Head of caudate nucleus (tissue), 42 donors: ENCODE measurements around the gene OVAAL.
A peak's percentile ranks its signal among the peaks of the same experiment; 100 is the strongest.

Experiments used
- DNase-seq, 42 donors: peaks; one replicate each; pipeline versions ENCODE4 v3.0.0 to v3.0.0-alpha.2; 2020 to 2021; ENCODE audit warnings: mixed read lengths in 7 of 42
- intact Hi-C: fragments of 100-400 bp; cut with DNase I; formaldehyde crosslinking; loops from one replicate; pipeline ENCODE4 v1.15.0; 2022

Gene OVAAL

DNA sequence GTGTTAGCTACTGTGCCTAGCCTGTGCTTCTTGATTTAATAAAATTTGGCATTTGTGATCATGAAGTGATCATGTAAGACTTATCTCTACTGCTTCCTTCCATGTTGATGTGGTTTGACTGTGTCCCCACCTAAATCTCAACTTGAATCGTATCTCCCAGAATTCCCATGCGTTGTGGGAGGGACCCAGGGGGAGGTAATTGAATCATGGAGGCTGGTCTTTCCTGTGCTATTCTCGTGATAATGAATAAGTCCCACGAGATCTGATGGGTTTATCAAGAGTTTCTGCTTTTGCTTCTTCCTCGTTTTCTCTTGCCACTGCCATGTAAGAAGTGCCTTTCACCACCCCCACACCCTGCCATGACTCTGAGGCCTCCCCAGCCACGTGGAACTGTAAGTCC, at the start of gene OVAAL:
Gene OVAAL, plus strand, starts transcription at position 301 of the 400 bp plus-strand sequence.
- DNase-seq, result no peak
- intact Hi-C loops, result no loop called here

- intact Hi-C loops, result loop anchor here (10.0 kb wide), 1 partner anchor 124 kb away; the partner anchor contains the start of gene XPR1
- no peak for DNase-seq
Observed at GRCh38 chr1:180510882-180511281, 47.9 kb upstream of the OVAAL start.

DNA sequence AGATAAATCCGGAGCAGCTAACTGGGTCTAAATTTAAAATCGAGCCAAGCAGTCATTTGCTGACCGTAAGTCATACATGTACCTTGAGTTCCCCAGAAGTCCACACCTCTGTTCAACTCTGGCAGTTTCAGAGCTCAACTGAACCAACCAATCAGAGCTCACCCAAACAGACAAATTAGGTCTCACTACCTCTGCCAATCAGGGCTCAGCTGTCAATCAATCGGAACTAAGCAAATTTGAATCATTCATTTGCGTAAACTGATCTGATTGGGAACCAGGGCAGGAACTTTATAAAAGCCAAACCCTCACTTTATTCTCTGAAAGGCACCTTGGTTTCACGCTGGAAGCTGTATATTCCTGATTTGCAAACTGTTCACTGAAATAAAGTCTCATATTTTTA, 45.2 kb upstream of the OVAAL start:
- intact Hi-C loops, result loop anchor here (10.0 kb wide), 1 partner anchor 121 kb away; the partner anchor contains the start of gene XPR1
- DNase-seq, result no peak

GRCh38 chr1:180515364-180515763, 43.4 kb upstream of the OVAAL start:
- no peak for DNase-seq
- intact Hi-C loops, result loop anchor here (10.0 kb wide), 1 partner anchor 119 kb away; the partner anchor contains the start of gene XPR1

- intact Hi-C loops, result loop anchor here (10.0 kb wide), 1 partner anchor 119 kb away; the partner anchor contains the start of gene XPR1
- DNase-seq, result peak; percentile 31 to 91 (median 72)
Observed at GRCh38 chr1:180515857-180516388, 42.8 kb upstream of the OVAAL start.

DNA sequence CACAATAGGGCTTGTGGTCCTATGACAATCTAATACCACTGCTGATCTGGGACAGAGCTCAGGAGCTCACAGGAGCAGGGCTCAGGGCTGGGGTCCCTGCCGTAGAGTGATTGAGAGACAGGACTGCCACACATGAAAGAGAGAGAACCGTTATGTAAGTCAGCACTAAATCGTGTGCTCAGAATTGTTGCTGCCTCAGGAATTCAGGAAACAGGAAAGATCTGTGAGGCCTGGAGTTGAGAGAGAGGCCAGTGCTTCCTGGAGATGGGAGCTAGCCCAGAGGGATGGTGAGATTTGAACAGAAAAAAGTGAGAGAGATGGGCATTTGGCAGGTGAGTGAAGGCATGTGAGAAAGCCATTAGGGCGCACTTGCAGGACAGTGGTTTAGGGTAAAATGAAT, 38.9 kb upstream of the OVAAL start:
- intact Hi-C loops, result loop anchor here (10.0 kb wide), 1 partner anchor 115 kb away; the partner anchor contains the start of gene XPR1
- no peak for DNase-seq

GRCh38 chr1:180521474-180522212, 37.1 kb upstream of the OVAAL start:
- no peak for DNase-seq
- intact Hi-C loops, result no loop called here

GRCh38 chr1:180522213-180522515, 36.6 kb upstream of the OVAAL start:
- no peak for DNase-seq
- intact Hi-C loops, result no loop called here

DNA sequence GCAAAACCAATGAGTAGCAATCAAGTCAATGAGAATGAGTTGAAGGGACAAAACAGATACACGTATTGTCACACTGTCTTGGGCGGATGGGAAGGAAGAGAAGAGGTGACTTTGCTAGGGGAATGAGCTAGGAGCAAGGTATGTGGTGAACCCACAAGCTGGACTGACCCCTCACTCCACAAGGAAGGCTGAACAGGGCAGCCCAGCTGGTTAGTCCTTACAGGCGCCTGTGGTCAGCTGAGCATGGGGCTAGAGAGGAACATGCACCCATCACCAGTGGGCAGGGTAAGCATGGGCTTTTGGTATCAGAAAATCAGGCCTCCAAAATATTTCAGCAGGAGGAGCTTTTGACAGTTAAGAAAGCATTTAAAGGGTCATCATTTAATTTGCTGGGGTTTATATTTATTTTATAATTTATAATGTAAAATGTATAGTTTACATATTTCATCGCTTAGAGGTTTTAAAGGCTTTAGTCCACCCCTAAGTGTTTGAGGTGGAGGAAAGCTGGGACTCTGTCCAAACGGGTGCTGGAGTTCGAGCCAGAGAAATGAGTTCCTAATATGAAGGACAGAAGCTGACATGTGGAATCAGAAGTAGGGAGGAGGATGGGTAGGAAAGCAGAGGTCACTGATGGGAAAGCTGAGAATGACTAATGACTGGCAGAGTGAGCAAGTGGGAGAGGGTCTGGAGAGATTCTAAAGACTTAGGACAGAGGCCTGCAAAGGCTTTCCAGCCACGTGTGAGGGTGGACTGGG, 34.4 kb upstream of the OVAAL start:
- intact Hi-C loops, result no loop called here
- no peak for DNase-seq

DNA sequence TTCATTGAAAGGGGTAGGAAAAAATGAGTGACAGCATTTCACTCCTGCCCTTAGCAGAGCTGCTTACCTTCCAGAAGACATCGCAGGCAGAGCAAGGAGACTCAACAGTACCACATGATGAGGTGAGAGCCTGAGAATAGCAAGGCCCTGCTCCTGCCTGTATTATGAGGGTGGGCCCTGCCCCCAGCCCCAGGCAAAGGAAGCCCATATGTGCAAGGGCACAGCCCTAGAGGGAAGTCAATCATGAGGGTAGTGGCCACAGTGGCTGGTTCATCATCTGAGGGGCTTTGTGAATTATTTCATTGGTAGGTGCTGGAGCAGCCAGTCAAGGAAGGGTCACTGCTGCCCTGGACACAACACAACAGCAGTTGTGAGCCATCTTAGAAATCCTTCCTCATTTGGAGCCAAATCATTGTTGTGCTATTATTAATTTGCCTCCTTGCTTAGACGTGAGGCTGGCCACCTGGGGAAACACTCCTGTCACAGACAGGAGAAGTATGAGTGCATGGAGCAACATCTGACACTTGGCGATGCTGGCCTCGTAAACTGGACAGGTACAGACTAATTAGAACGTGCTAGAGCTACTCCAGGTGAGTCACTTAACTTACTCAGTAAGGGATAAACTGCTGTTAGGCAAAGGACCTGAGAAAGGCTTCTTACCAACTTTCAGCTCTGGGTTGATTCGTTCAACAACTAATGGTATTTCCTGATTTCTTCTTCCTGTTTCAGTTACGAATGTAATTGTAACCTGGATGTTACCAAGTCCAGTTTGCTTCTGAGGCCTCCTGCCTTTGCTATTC, 33.6 kb upstream of the OVAAL start:
- intact Hi-C loops, result no loop called here
- DNase-seq, result no peak

DNA sequence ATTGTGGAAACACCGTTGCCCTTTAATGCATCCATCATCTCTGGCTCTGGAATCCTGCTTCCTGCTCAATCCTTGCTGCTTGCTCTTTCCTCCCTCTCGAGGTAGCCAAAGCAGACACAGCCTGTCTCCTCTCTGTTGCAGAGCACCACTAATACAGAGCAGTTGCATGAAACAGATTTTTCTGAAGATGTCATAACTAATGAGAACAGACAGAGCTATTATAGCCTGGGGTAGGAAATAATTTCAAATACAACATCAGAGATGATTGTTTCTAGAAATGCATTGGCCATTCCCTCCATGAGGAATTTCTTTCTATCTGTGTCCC, 33.1 kb upstream of the OVAAL start:
- no peak for DNase-seq
- intact Hi-C loops, result no loop called here

DNA sequence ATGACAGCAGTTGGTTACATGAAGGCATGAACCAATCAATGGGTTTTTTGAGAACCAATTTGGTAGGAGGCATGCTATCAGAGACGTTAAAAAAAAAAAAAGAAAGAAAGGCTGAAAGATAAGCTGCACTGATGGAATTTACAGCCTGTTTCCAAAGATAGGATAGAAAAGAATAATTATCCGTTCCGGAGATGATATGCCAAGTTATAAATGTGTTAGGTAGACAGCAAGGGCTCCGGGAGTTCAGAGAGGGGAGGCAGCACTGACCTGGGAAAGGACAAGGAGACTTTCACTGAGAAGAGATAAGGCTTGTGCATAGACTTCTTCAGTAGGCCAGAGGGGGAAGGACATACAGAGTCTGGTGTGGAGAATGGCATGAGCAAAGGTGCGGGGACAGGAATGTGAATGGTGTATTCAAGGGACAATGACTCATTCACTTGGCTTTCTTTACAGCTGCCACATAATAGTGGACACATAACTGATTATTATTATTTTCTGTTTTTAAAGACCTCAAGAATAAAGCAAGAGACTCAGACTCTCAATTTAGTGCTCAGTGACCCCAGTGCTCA, 31.6 kb upstream of the OVAAL start:
- DNase-seq, result no peak
- intact Hi-C loops, result no loop called here

DNA sequence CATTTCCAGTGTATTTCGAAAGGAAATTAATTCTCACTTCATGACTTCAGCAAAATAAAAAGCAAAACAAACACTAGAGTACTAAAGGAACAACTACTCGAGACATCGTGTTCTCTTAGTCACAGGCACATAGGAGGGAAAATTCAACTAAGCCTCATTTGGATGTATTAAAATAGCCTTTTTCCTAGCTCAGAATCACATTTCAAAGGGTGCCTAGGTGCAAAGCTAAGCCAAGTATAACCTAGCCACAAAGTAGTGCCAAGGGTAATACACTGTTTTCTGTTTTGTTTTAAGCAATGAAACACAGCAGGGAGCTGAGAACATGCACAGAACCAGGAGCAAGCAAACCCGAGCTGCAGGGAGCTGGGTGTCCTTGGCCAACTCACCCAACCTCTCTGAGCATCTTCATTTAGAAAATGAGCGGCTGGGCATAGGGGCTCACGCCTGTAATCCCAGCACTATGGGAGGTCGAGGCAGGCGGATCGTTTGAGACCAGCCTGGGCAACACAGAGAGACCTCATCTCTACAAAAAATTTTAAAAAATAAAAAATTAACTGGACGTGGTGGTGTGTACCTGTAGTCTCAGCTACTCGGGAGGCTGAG, 29.8 kb upstream of the OVAAL start:
- intact Hi-C loops, result no loop called here
- no peak for DNase-seq

GRCh38 chr1:180530501-180530900, 28.3 kb upstream of the OVAAL start:
- intact Hi-C loops, result loop anchor here (5.0 kb wide), 1 partner anchor 332 kb away; no protein-coding TSS in a partner anchor
- DNase-seq, result no peak

- no peak for DNase-seq
- intact Hi-C loops, result loop anchor here (5.0 kb wide), 1 partner anchor 329 kb away; no protein-coding TSS in a partner anchor
Observed at GRCh38 chr1:180532854-180533253, 25.9 kb upstream of the OVAAL start.

DNA sequence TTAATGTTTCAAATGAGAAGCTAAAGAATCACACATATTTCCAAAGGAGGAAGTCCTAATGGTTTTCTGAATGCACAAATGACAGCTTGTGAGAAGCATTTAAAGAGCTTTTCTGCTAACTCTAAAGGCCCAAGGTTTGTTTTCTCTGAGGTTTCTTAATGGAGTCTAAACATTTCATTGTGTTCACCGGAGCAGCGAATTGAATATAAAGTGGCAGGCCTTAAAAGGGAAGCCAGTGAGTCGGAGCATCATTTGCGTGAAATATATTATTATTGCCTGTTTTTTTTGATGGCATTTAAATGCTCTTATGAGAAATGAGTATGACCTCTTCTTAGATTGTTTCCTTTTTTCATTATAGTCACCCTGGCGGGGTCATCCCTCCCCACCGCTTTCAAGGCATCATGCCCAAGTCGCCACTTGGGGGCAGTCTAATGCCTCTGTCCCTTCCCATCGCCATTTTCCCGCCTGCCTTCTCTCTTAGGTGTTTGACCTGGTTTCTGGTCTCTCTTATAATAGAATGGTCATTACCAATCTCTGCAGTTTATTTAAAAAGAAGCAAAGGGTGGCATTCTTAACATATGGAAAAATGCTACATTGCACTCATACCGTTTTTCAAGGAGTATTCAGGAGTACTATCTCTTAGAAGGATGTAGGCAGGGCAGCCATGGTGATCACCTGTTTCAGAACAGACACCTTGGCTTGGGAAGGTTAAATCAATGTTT, 25.3 kb upstream of the OVAAL start:
- intact Hi-C loops, result loop anchor here (5.0 kb wide), 1 partner anchor 329 kb away; no protein-coding TSS in a partner anchor

GRCh38 chr1:180534214-180534613, 24.6 kb upstream of the OVAAL start:
- intact Hi-C loops, result loop anchor here (5.0 kb wide), 1 partner anchor 328 kb away; no protein-coding TSS in a partner anchor
- DNase-seq, result no peak

More for the DNA sequence above, 25.3 kb upstream of the OVAAL start:
- peak; percentile 56 to 89 (median 74) for DNase-seq
